Measurements from ENCODE around the gene B3GALT6.

B3GALT6 gene

GRCh38 chr1:1215881-1216605 is 16.0 kb upstream of the B3GALT6 start:
- no peak for DNase-seq (ENCODE audit: low read depth in 1 of 2, low spot score in 1 of 2)

GRCh38 chr1:1216770-1217620 is 15.0 kb upstream of the B3GALT6 start:
- DNase-seq (ENCODE audit: low read depth in 1 of 2, low spot score in 1 of 2), result peak in 1 of 2 donors; percentile 63

GRCh38 chr1:1217621-1218523 is 14.2 kb upstream of the B3GALT6 start:
- DNase-seq (ENCODE audit: low read depth in 1 of 2, low spot score in 1 of 2), result no peak

- DNase-seq (ENCODE audit: low read depth in 1 of 2, low spot score in 1 of 2), result no peak
Measured at GRCh38 chr1:1218524-1219200, 13.4 kb upstream of the B3GALT6 start.

- peak in 1 of 2 donors; percentile 52 for DNase-seq (ENCODE audit: low read depth in 1 of 2, low spot score in 1 of 2)
Measured at GRCh38 chr1:1219341-1219740, 12.7 kb upstream of the B3GALT6 start.

- no peak for DNase-seq (ENCODE audit: low read depth in 1 of 2, low spot score in 1 of 2)
Measured at GRCh38 chr1:1220197-1220596, 11.8 kb upstream of the B3GALT6 start.

- no peak for DNase-seq (ENCODE audit: low read depth in 1 of 2, low spot score in 1 of 2)
Measured at GRCh38 chr1:1221887-1222574, 10.0 kb upstream of the B3GALT6 start.

GRCh38 chr1:1222575-1223225 is 9.3 kb upstream of the B3GALT6 start:
- DNase-seq (ENCODE audit: low read depth in 1 of 2, low spot score in 1 of 2), result no peak

GRCh38 chr1:1223321-1223720 is 8.7 kb upstream of the B3GALT6 start:
- DNase-seq (ENCODE audit: low read depth in 1 of 2, low spot score in 1 of 2), result no peak

- DNase-seq (ENCODE audit: low read depth in 1 of 2, low spot score in 1 of 2), result no peak
Measured at GRCh38 chr1:1223891-1224290, 8.1 kb upstream of the B3GALT6 start.

- DNase-seq (ENCODE audit: low read depth in 1 of 2, low spot score in 1 of 2), result no peak
Measured at GRCh38 chr1:1225238-1225845, 6.7 kb upstream of the B3GALT6 start.

- DNase-seq (ENCODE audit: low read depth in 1 of 2, low spot score in 1 of 2), result no peak
Measured at GRCh38 chr1:1225913-1226312, 6.1 kb upstream of the B3GALT6 start.

- DNase-seq (ENCODE audit: low read depth in 1 of 2, low spot score in 1 of 2), result no peak
Measured at GRCh38 chr1:1226566-1227362, 5.3 kb upstream of the B3GALT6 start.

GRCh38 chr1:1227386-1227785 is 4.7 kb upstream of the B3GALT6 start:
- no peak for DNase-seq (ENCODE audit: low read depth in 1 of 2, low spot score in 1 of 2)

GRCh38 chr1:1228187-1228586 is 3.9 kb upstream of the B3GALT6 start:
- DNase-seq (ENCODE audit: low read depth in 1 of 2, low spot score in 1 of 2), result no peak

GRCh38 chr1:1228596-1229321 is 3.3 kb upstream of the B3GALT6 start:
- no peak for DNase-seq (ENCODE audit: low read depth in 1 of 2, low spot score in 1 of 2)

GRCh38 chr1:1229770-1230169 is 2.3 kb upstream of the B3GALT6 start:
- DNase-seq (ENCODE audit: low read depth in 1 of 2, low spot score in 1 of 2), result no peak

Measured in activated T-helper 1 cell treated with anti-CD3 and anti-CD28 coated beads, Interleukin-2, amount 50 U/mL, for 16 hours (primary cell).